NT2/D1 (cell line): ENCODE data around the gene PHACTR1.

Source experiments
- DNase-seq: peaks from one replicate; pipeline ENCODE4 v3.0.0-alpha.2; 2011; ENCODE audit warnings: low read depth, low spot score
- H3K27me3 ChIP-seq: 2 replicates; pipeline ENCODE4 v1.6.0; 2011; ENCODE audit warnings: mild to moderate bottlenecking; ENCODE audit not compliant: insufficient read length, insufficient read depth
- H3K36me3 ChIP-seq: 2 replicates; pipeline ENCODE4 v1.6.1; 2011; ENCODE audit warnings: mild to moderate bottlenecking, low read length, mixed read lengths; ENCODE audit not compliant: insufficient read depth, insufficient read length
- H3K4me1 ChIP-seq: 2 replicates; pipeline ENCODE4 v1.5.1; 2011; ENCODE audit not compliant: insufficient read depth, insufficient read length
- H3K4me3 ChIP-seq: 2 replicates; pipeline ENCODE4 v1.5.1; 2011; ENCODE audit warnings: low read depth; ENCODE audit not compliant: insufficient read length
- H3K9ac ChIP-seq: 2 replicates; pipeline ENCODE4 v1.6.0; 2011; ENCODE audit warnings: low read depth; ENCODE audit not compliant: insufficient read length
- H3K9me3 ChIP-seq: 2 replicates; pipeline ENCODE4 v1.5.1; 2011; ENCODE audit warnings: mild to moderate bottlenecking, low read length; ENCODE audit not compliant: insufficient read depth
- SUZ12 ChIP-seq: IDR thresholded peaks from 2 replicates; pipeline ENCODE4 v1.6.1; 2011; ENCODE audit not compliant: insufficient read length, insufficient read depth; ENCODE audit errors: extremely low read depth
- YY1 ChIP-seq: IDR thresholded peaks from 2 replicates; pipeline ENCODE4 v1.6.1; 2011; ENCODE audit not compliant: insufficient read length, insufficient read depth
- ZNF274 ChIP-seq: IDR thresholded peaks from 2 replicates; pipeline ENCODE4 v1.6.1; 2011; ENCODE audit warnings: mild to moderate bottlenecking, low read depth, low read length

PHACTR1 gene

GRCh38 chr6:12951415-12951814 is 234.8 kb downstream of the PHACTR1 start:
- Histone ChIP-seq H3K27me3 (no peaks in the 10 kb centered on the region), H3K4me3 (no peak overlapping the region), H3K4me1 (no peaks in the 10 kb centered on the region), H3K9ac (no peak overlapping the region), H3K9me3 (no peaks in the 10 kb centered on the region), H3K36me3 (no peaks in the 10 kb centered on the region)
- TF ChIP-seq ZNF274 (no peak), SUZ12 (no peak), YY1 (no peak)
- DNase-seq = no peak

GRCh38 chr6:12952318-12952717 is 235.8 kb downstream of the PHACTR1 start:
- no peak overlapping the region for H3K4me3 ChIP-seq
- no peak for DNase-seq
- H3K36me3 ChIP-seq = no peaks in the 10 kb centered on the region
- no peak overlapping the region for H3K9ac ChIP-seq
- H3K4me1 ChIP-seq = no peaks in the 10 kb centered on the region
- no peaks in the 10 kb centered on the region for H3K9me3 ChIP-seq
- TF ChIP-seq SUZ12 (no peak), YY1 (no peak), ZNF274 (no peak)
- H3K27me3 ChIP-seq = no peaks in the 10 kb centered on the region

- H3K4me3 ChIP-seq = no peak overlapping the region
Observed at GRCh38 chr6:12955956-12956355, 239.4 kb downstream of the PHACTR1 start.

GRCh38 chr6:12956991-12957320 is 240.4 kb downstream of the PHACTR1 start:
- peak overlapping the region; percentile 79 for H3K9ac ChIP-seq
- peak overlapping the region; percentile 53 for H3K4me3 ChIP-seq
- H3K27me3 ChIP-seq = no peaks in the 10 kb centered on the region

More at GRCh38 chr6:12955956-12956355, 239.4 kb downstream of the PHACTR1 start:
- Histone ChIP-seq H3K27me3 (no peaks in the 10 kb centered on the region), H3K4me1 (no peaks in the 10 kb centered on the region), H3K9ac (no peak overlapping the region), H3K36me3 (peaks cover 2% of the 10 kb centered on the region), H3K9me3 (no peaks in the 10 kb centered on the region)
- DNase-seq = peak; percentile 68
- TF ChIP-seq YY1 (no peak), SUZ12 (no peak), ZNF274 (no peak)

GRCh38 chr6:12957321-12958051 is 240.9 kb downstream of the PHACTR1 start:
- Histone ChIP-seq H3K36me3 (peaks cover 2% of the 10 kb centered on the region), H3K9ac (peak overlapping the region; percentile 79), H3K4me1 (no peaks in the 10 kb centered on the region), H3K27me3 (no peaks in the 10 kb centered on the region), H3K9me3 (no peaks in the 10 kb centered on the region), H3K4me3 (peak overlapping the region; percentile 53)
- DNase-seq = no peak
- TF ChIP-seq YY1 (no peak), ZNF274 (no peak), SUZ12 (no peak)

More at GRCh38 chr6:12956991-12957320, 240.4 kb downstream of the PHACTR1 start:
- TF ChIP-seq ZNF274 (no peak), YY1 (no peak), SUZ12 (no peak)
- Histone ChIP-seq H3K9me3 (no peaks in the 10 kb centered on the region), H3K4me1 (no peaks in the 10 kb centered on the region), H3K36me3 (peaks cover 2% of the 10 kb centered on the region)
- no peak for DNase-seq

- no peaks in the 10 kb centered on the region for H3K9me3 ChIP-seq
- DNase-seq = no peak
- H3K9ac ChIP-seq = peak overlapping the region; percentile 79
- no peaks in the 10 kb centered on the region for H3K27me3 ChIP-seq
- peaks cover 5% of the 10 kb centered on the region for H3K36me3 ChIP-seq
- H3K4me1 ChIP-seq = no peaks in the 10 kb centered on the region
- no peak for TF ChIP-seq YY1
- TF ChIP-seq SUZ12 = no peak
- no peak for TF ChIP-seq ZNF274
- H3K4me3 ChIP-seq = peak overlapping the region; percentile 53
Observed at GRCh38 chr6:12958052-12958706, 241.6 kb downstream of the PHACTR1 start.

GRCh38 chr6:12961761-12962160 is 245.2 kb downstream of the PHACTR1 start:
- Histone ChIP-seq H3K9me3 (no peaks in the 10 kb centered on the region), H3K4me1 (no peaks in the 10 kb centered on the region), H3K4me3 (no peak overlapping the region), H3K27me3 (no peaks in the 10 kb centered on the region), H3K36me3 (peaks cover 15% of the 10 kb centered on the region), H3K9ac (no peak overlapping the region)
- TF ChIP-seq YY1 (no peak), ZNF274 (no peak), SUZ12 (no peak)
- DNase-seq = no peak
